Activated T-helper 1 cell treated with anti-CD3 and anti-CD28 coated beads, Interleukin-2, amount 50 U/mL, for 16 hours (primary cell): ENCODE measurements around the gene AGK.

Source experiments
- DNase-seq, 2 donors: peaks; one replicate each; pipeline ENCODE4 v3.0.0-alpha.2; 2020; ENCODE audit warnings: low read depth in 1 of 2, low spot score in 1 of 2

Gene AGK

DNA sequence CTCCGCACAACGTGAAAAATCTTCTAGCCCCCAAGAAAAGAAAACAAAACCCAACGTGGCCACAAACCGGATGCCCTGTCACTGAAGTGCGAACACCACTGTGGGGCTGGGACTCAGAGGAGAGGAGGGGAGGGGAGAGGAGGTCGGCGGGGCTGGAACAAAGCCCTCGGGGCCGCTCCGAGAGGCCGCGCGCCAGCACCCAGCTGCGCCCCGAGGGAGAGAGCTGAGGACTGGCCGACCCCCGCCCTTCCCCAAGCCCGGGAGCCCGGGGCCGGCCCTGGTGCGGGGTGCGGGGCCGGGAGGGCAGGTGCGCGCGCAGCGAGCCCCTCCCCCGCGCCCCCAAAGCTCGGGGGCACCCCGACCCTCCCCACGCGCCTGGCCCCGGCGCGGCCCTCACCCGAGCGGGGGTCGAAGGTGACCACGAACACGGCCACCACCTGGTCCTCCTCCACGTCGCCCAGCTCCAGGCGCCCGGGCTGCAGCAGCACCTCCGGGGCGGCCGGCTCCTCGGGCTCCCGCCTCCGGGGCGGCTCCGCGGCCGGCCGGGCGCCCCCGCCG lies 150.4 kb downstream of the AGK start:
- DNase-seq, result peak; percentile 41 to 58

DNA sequence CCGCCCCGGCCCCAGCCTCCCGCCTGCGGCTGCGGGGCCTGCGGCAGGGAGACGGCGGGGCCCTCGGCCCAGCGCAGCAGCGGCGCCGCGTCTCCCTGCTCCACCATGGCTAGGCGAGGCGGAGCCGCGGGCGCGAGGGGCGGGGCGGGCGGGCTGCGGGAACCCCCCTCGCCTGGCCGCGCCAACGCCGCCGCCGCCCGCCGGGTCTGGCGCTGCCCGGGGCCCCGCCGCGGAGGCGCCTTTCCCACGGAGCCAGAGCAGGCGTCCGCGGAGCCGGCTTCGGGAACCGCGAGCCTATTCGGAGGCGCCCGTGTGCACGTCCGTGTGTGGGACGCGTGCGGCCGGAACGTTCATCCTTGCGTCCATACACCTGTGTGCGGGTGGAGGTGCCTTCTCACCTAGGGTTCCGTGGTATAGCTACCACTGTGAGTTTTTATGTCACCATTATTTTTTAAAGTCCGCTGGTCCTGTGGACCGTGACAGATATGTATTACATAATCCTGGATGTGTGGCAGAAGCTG lies 150.9 kb downstream of the AGK start, which contains the start of gene DENND11:
Gene DENND11, minus strand, starts transcription at position 120 of the 521 bp plus-strand sequence. Its CDS starts 13 bp downstream, at position 107.
- DNase-seq, result peak; percentile 13 to 41

DNA sequence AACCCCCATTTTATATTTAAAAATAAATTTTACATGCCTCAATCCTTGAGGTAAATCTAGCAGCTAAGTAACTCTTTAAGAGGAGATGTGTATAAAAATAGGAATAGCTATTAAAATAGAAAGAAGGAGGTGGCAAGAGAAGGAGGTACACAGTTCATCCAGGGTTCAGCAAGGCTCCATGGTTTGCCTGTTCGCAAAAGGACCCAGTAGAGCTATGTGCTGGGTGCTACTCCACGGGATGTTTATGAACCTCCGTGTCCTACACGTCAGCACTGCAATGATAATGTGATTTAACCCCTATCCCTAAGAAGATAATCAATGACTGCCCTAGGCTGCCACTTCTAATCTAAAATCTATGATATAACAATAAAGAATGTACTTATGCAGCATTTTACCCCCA lies 151.7 kb downstream of the AGK start:
- DNase-seq, result no peak

DNA sequence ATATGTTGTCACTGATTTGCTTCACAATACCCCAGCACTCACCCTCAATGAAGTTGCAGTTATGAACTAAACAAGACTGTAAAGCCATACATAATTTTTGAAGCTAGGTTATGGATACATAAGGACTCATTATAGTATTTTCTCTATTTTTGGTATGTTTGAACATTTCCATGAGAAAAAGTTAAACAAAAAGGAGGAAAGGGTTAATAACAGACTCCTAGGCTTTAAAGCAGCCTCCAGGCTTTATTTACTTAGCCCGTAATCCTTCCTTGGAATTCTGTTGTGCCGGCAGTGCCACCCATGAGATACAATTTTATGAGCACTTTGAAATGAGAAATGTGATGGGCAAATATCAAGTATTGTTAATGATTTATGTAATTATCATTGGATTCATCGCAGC lies 152.9 kb downstream of the AGK start:
- no peak for DNase-seq

DNA sequence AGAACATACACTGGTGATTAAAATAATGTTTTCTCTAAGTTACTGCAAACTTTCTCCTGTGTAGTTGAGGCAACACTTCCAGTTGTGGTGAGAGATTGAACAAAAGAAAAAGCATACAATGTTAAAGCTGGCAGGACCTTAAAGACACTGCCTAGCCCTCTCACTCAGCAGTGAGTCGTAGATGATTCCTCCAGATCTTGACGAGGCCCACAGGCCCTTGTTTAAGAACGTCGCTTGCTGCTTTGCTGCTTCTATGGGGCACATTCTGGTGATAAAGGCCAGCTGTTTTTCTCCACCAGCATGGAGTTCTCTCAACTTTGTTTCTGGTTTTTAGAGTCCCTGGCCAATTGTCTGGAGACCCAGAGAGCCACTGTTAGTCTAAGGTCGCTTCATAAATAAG lies 153.5 kb downstream of the AGK start:
- no peak for DNase-seq
